AG09309 (cell line): ENCODE data around the gene SPO11.

Source experiments
- DNase-seq: peaks from one replicate; pipeline ENCODE4 v3.0.0-alpha.2; 2010; ENCODE audit warnings: low read depth
- H3K4me3 ChIP-seq: 2 replicates; pipeline ENCODE4 v1.5.1; 2011; ENCODE audit warnings: mild to moderate bottlenecking, low read depth, low read length, moderate library complexity; ENCODE audit not compliant: control insufficient read depth
- CTCF ChIP-seq: IDR thresholded peaks from 2 replicates; pipeline ENCODE4 v1.5.1; 2011; ENCODE audit warnings: mild to moderate bottlenecking, low read depth, low read length, inconsistent platforms; ENCODE audit not compliant: insufficient read depth, control insufficient read depth; ENCODE audit errors: missing control alignments

Gene SPO11

GRCh38 chr20:57315083-57315975 is 14.3 kb upstream of the SPO11 start:
- TF ChIP-seq CTCF: no peak
- no peak for DNase-seq
- no peak overlapping the region for H3K4me3 ChIP-seq

GRCh38 chr20:57315976-57316480 is 13.6 kb upstream of the SPO11 start:
- H3K4me3 ChIP-seq: no peak overlapping the region
- no peak for DNase-seq
- no peak for TF ChIP-seq CTCF

GRCh38 chr20:57316795-57317201 is 12.8 kb upstream of the SPO11 start:
- no peak for DNase-seq
- H3K4me3 ChIP-seq: no peak overlapping the region
- no peak for TF ChIP-seq CTCF

- H3K4me3 ChIP-seq: no peak overlapping the region
- no peak for DNase-seq
- no peak for TF ChIP-seq CTCF
Observed at GRCh38 chr20:57317316-57317788, 12.3 kb upstream of the SPO11 start.

GRCh38 chr20:57317789-57318371 is 11.7 kb upstream of the SPO11 start:
- no peak overlapping the region for H3K4me3 ChIP-seq
- no peak for DNase-seq
- no peak for TF ChIP-seq CTCF

GRCh38 chr20:57319584-57319983 is 10.0 kb upstream of the SPO11 start:
- no peak for TF ChIP-seq CTCF
- no peak for DNase-seq

More at GRCh38 chr20:57319584-57319983, 10.0 kb upstream of the SPO11 start:
- H3K4me3 ChIP-seq: no peak overlapping the region
